HepG2 (cell line): ENCODE measurements around the gene KDM8. TPM values are rescaled to one million over a fixed set of nuclear protein-coding genes. Genes with fewer than 3 reads are reported as not detected.

ENCODE experiments used
- CBX5 ChIP-seq: sonication (generic); formaldehyde crosslinking; IDR thresholded peaks from 2 replicates; pipeline ENCODE4 v1.4.0; 2020; ENCODE audit warnings: missing genetic modification reagents, borderline replicate concordance
- HIC2 ChIP-seq: sonication (generic); formaldehyde crosslinking; IDR thresholded peaks from 2 replicates; pipeline ENCODE4 v1.9.0; 2022; ENCODE audit warnings: low read depth, missing genetic modification reagents
- HNF4A ChIP-seq: sonication (generic); formaldehyde crosslinking; IDR thresholded peaks from 2 replicates; pipeline ENCODE4 v1.4.0; 2020; ENCODE audit warnings: missing genetic modification reagents
- KDM2A ChIP-seq: sonication (generic); formaldehyde crosslinking; IDR thresholded peaks from 2 replicates; pipeline ENCODE4 v1.4.0; 2020; ENCODE audit warnings: low read depth, missing genetic modification reagents, borderline replicate concordance
- KDM5B ChIP-seq: sonication (generic); formaldehyde crosslinking; IDR thresholded peaks from 2 replicates; pipeline ENCODE4 v1.4.0; 2020; ENCODE audit warnings: missing genetic modification reagents, mild to moderate bottlenecking, borderline replicate concordance
- MIXL1 ChIP-seq: IDR thresholded peaks from 2 replicates; pipeline ENCODE4 v1.6.1; 2016
- NFE2L2 ChIP-seq: fragments of 150-350 bp; IDR thresholded peaks from 2 replicates; pipeline ENCODE4 v1.6.1; 2014; ENCODE audit warnings: low read length
- NFKB2 ChIP-seq: sonication (generic); formaldehyde crosslinking; IDR thresholded peaks from 2 replicates; pipeline ENCODE4 v1.4.0; 2020; ENCODE audit warnings: missing genetic modification reagents, borderline replicate concordance
- RARA ChIP-seq: IDR thresholded peaks from 2 replicates; pipeline ENCODE4 v1.6.1; 2016; ENCODE audit warnings: missing genetic modification reagents, missing compliant biosample characterization
- SALL1 ChIP-seq: sonication (generic); formaldehyde crosslinking; IDR thresholded peaks from 2 replicates; pipeline ENCODE4 v1.8.0; 2022; ENCODE audit warnings: mild to moderate bottlenecking, missing genetic modification reagents
- SALL2 ChIP-seq: sonication (generic); formaldehyde crosslinking; IDR thresholded peaks from 2 replicates; pipeline ENCODE4 v1.8.1; 2023; ENCODE audit warnings: mild to moderate bottlenecking, missing genetic modification reagents, inconsistent platforms
- SP4 ChIP-seq: sonication (generic); formaldehyde crosslinking; IDR thresholded peaks from 2 replicates; pipeline ENCODE4 v1.8.1; 2023; ENCODE audit warnings: mild to moderate bottlenecking, missing genetic modification reagents
- TEAD3 ChIP-seq: optimal IDR thresholded peaks from 2 replicates; pipeline ENCODE3; 2016; ENCODE audit warnings: borderline replicate concordance
- TOE1 ChIP-seq: sonication (generic); formaldehyde crosslinking; IDR thresholded peaks from 2 replicates; pipeline ENCODE4 v1.4.0; 2020; ENCODE audit warnings: mild to moderate bottlenecking, missing genetic modification reagents
- ZFP90 ChIP-seq: sonication (generic); formaldehyde crosslinking; IDR thresholded peaks from 2 replicates; pipeline ENCODE4 v1.8.0; 2022; ENCODE audit warnings: missing genetic modification reagents, mild to moderate bottlenecking, inconsistent platforms, borderline replicate concordance
- ZFX ChIP-seq: sonication (generic); formaldehyde crosslinking; IDR thresholded peaks from 2 replicates; pipeline ENCODE4 v1.4.0; 2020; ENCODE audit warnings: mild to moderate bottlenecking, low read depth, missing genetic modification reagents, moderate library complexity
- ZFY ChIP-seq: sonication (generic); formaldehyde crosslinking; IDR thresholded peaks from 2 replicates; pipeline ENCODE4 v1.4.0; 2020; ENCODE audit warnings: missing genetic modification reagents
- ZMYM4 ChIP-seq: sonication (generic); formaldehyde crosslinking; IDR thresholded peaks from 2 replicates; pipeline ENCODE4 v1.8.1; 2023; ENCODE audit warnings: mild to moderate bottlenecking, missing genetic modification reagents
- ZNF274 ChIP-seq: sonication (generic); formaldehyde crosslinking; IDR thresholded peaks from 2 replicates; pipeline ENCODE4 v1.5.1; 2020; ENCODE audit warnings: mild to moderate bottlenecking, missing genetic modification reagents
- ZNF441 ChIP-seq: sonication (generic); formaldehyde crosslinking; IDR thresholded peaks from 2 replicates; pipeline ENCODE4 v1.7.0; 2021; ENCODE audit warnings: missing genetic modification reagents, borderline replicate concordance
- ZNF589 ChIP-seq: sonication (generic); formaldehyde crosslinking; conservative IDR thresholded peaks from 2 replicates; pipeline ENCODE4 v1.8.0; 2022; ENCODE audit warnings: mild to moderate bottlenecking, moderate library complexity, missing genetic modification reagents
- ZNF652 ChIP-seq: IDR thresholded peaks from 2 replicates; pipeline ENCODE4 v1.6.1; 2016; ENCODE audit warnings: low read depth, borderline replicate concordance
- ZNF747 ChIP-seq: sonication (generic); formaldehyde crosslinking; IDR thresholded peaks from 2 replicates; pipeline ENCODE4 v1.8.1; 2023; ENCODE audit warnings: missing genetic modification reagents, mild to moderate bottlenecking, borderline replicate concordance
- ZSCAN21 ChIP-seq: sonication (generic); formaldehyde crosslinking; IDR thresholded peaks from 2 replicates; pipeline ENCODE4 v1.8.0; 2022; ENCODE audit warnings: mild to moderate bottlenecking, missing genetic modification reagents, moderate library complexity, borderline replicate concordance
- polyA plus RNA-seq, 8 experiments: library from polyadenylated mRNA; depleted of rRNA in 3 of 8; stranded (reverse) in 7 of 8; unstranded in 1 of 8; fragments of >200 nt; fragmentation: Illumina TruSeq in 4 of 8; extraction: Trizol in 4 of 8; gene quantifications; 2 replicates each; pipeline versions ENCODE4 v1.2.1 to v1.2.3, GENCODE V29; 2011 to 2016; ENCODE audit warnings: low read depth in 4 of 8, missing spikeins in 1 of 8, mixed read lengths in 1 of 8; ENCODE audit not compliant: insufficient read depth in 1 of 8
- total RNA-seq, 5 experiments: library from RNA; depleted of rRNA; stranded (reverse); fragments of >200 nt; fragmentation: Illumina TruSeq; extraction: Trizol; gene quantifications; 2 replicates each; pipeline ENCODE4 v1.2.3, GENCODE V29; 2016; ENCODE audit warnings: low read depth in 1 of 5
- TF ChIP-seq, protein P1 (sequence below): sonication (generic); formaldehyde crosslinking; IDR thresholded peaks from 2 replicates; pipeline ENCODE4 v1.5.1; 2020; ENCODE audit warnings: mild to moderate bottlenecking, missing genetic modification reagents, moderate library complexity

The KDM8 gene
- total and polyA plus RNA-seq, 2 of the 13 experiments (the other 11 are each of a cell fraction or from before 2014, with no cell fraction given) = 3.3 to 8.6 TPM

- TF ChIP-seq KDM5B (CRISPR knock-in tag) (peak; percentile 44; the same call in 1 of the 2 replicates), MIXL1 (0 out of 2 replicates have a peak, but pooled peaks have one; percentile 22), TEAD3 (peak; percentile 24), ZNF652 (peak; percentile 98), ZNF274 (peak; percentile 77; the same call in 1 of the 2 replicates), NFKB2 (peak; percentile 71; the same call in 1 of the 2 replicates), CBX5 (CRISPR knock-in tag) (peak; percentile 37; the same call in 1 of the 2 replicates), ZSCAN21 (no peak), SP4 (CRISPR knock-in tag) (peak; percentile 62; the same call in 1 of the 2 replicates), KDM2A (peak; percentile 68; the same call in 1 of the 2 replicates), ZFX (peak; percentile 52), SALL1 (CRISPR knock-in tag) (peak; percentile 54), ZNF747 (CRISPR knock-in tag) (no peak), ZFY (CRISPR knock-in tag) (peak; percentile 49; the same call in 1 of the 2 replicates), TOE1 (CRISPR knock-in tag) (no peak), ZMYM4 (peak; percentile 58; the same call in 1 of the 2 replicates), ZNF589 (CRISPR knock-in tag) (no peak), ZNF441 (CRISPR knock-in tag) (0 out of 2 replicates have a peak, but pooled peaks have one; percentile 35), RARA (CRISPR knock-in tag) (peak; percentile 56; the same call in 1 of the 2 replicates), SALL2 (CRISPR knock-in tag) (peak; percentile 62; the same call in 1 of the 2 replicates), NFE2L2 (no peak), HNF4A (CRISPR knock-in tag) (peak; percentile 90), HIC2 (CRISPR knock-in tag) (no peak), ZFP90 (CRISPR knock-in tag) (peak; percentile 43; the same call in 1 of the 2 replicates)
- TF ChIP-seq, protein P1, sequence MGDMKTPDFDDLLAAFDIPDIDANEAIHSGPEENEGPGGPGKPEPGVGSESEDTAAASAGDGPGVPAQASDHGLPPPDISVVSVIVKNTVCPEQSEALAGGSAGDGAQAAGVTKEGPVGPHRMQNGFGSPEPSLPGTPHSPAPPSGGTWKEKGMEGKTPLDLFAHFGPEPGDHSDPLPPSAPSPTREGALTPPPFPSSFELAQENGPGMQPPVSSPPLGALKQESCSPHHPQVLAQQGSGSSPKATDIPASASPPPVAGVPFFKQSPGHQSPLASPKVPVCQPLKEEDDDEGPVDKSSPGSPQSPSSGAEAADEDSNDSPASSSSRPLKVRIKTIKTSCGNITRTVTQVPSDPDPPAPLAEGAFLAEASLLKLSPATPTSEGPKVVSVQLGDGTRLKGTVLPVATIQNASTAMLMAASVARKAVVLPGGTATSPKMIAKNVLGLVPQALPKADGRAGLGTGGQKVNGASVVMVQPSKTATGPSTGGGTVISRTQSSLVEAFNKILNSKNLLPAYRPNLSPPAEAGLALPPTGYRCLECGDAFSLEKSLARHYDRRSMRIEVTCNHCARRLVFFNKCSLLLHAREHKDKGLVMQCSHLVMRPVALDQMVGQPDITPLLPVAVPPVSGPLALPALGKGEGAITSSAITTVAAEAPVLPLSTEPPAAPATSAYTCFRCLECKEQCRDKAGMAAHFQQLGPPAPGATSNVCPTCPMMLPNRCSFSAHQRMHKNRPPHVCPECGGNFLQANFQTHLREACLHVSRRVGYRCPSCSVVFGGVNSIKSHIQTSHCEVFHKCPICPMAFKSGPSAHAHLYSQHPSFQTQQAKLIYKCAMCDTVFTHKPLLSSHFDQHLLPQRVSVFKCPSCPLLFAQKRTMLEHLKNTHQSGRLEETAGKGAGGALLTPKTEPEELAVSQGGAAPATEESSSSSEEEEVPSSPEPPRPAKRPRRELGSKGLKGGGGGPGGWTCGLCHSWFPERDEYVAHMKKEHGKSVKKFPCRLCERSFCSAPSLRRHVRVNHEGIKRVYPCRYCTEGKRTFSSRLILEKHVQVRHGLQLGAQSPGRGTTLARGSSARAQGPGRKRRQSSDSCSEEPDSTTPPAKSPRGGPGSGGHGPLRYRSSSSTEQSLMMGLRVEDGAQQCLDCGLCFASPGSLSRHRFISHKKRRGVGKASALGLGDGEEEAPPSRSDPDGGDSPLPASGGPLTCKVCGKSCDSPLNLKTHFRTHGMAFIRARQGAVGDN (CRISPR knock-in tag) = peak; percentile 47
These were observed 48.4 kb upstream of the KDM8 start (continued) for GRCh38 chr16:27154705-27155521.
